ENCODE measurements around the gene CD300H. TPM values are rescaled to one million over a fixed set of nuclear protein-coding genes. Genes with fewer than 3 reads are reported as not detected.

Gene CD300H
- polyA plus RNA-seq, 3 donors: 57.9 to 148 (median 84.7) TPM

- intact Hi-C loops (cut with micrococcal nuclease): loop anchor here in 1 of 2 donors (1.0 kb wide), 1 partner anchor 7 kb away; no protein-coding TSS in a partner anchor
- H3K4me3 ChIP-seq (replicated peaks in 1 of 3; ENCODE audit: low read depth in 2 of 3, low read length in 3 of 3): peak overlapping the region in 1 of 3 experiments; percentile 94
- no peaks in the 10 kb centered on the region for H3K27me3 ChIP-seq (ENCODE audit: control insufficient read depth in 2 of 2, insufficient read depth in 2 of 2, low read length in 2 of 2)
- no peak for TF ChIP-seq CTCF (IDR thresholded peaks at IDR 0.05)
- H3K27ac ChIP-seq (ENCODE audit: low read depth in 1 of 2, low read length in 2 of 2): peak overlapping the region; percentile 93 to 98
- Mint-ChIP-seq H3K27me3 (ENCODE audit: low read depth in 3 of 3) (peaks cover 0 to 3% (median 0%) of the 10 kb centered on the region in 3 donors), H3K9me3 (peaks cover 5 to 12% (median 9%) of the 10 kb centered on the region in 7 donors), H3K4me1 (peaks cover 96% of the 10 kb centered on the region), H3K4me3 (peak overlapping the region in 1 of 2 donors; percentile 63), H3K36me3 (peaks cover 61 to 68% of the 10 kb centered on the region in 2 donors), H3K27ac (peak overlapping the region; percentile 97 to 100 (median 98))
- no peak overlapping the region for H3K9ac ChIP-seq (ENCODE audit: insufficient read depth, low read length, poor library complexity, severe bottlenecking)
- no peak overlapping the region for H2AFZ ChIP-seq (ENCODE audit: insufficient read depth, low read depth, low read length, poor library complexity, severe bottlenecking)
- H3K36me3 ChIP-seq (replicated peaks in 1 of 2; ENCODE audit: control insufficient read depth in 1 of 2, insufficient read depth in 2 of 2, low read length in 2 of 2): peaks cover 37 to 52% of the 10 kb centered on the region in 2 donors
- peak overlapping the region; percentile 84 for H3K4me2 ChIP-seq (replicated peaks; ENCODE audit: extremely low read depth, low read length, poor library complexity, severe bottlenecking)
- peaks cover 96 to 98% of the 10 kb centered on the region in 2 donors for H3K4me1 ChIP-seq (ENCODE audit: control insufficient read depth in 1 of 2, insufficient read depth in 2 of 2, low read length in 2 of 2)
- 91% methylated on average over 4 of the region's 8 CpGs for WGBS (ENCODE audit: insufficient coverage)
- no peaks in the 10 kb centered on the region for H4K20me1 ChIP-seq (ENCODE audit: insufficient read depth, low read length)
- H3K9me3 ChIP-seq (replicated peaks in 1 of 2; ENCODE audit: control insufficient read depth in 1 of 2, insufficient read depth in 1 of 2, low read length in 2 of 2): peaks cover 8 to 12% of the 10 kb centered on the region in 2 donors
- peaks cover 94% of the 10 kb centered on the region for H3K79me2 ChIP-seq (ENCODE audit: insufficient read depth, low read length)
- no peak for DNase-seq
Observed at GRCh38 chr17:74527756-74528155, 39.6 kb downstream of the CD300H start.

- Histone ChIP-seq H3K9me3 (replicated peaks in 1 of 2; ENCODE audit: control insufficient read depth in 1 of 2, insufficient read depth in 1 of 2, low read length in 2 of 2) (peaks cover 8 to 16% of the 10 kb centered on the region in 2 donors), H3K27ac (ENCODE audit: low read depth in 1 of 2, low read length in 2 of 2) (peak overlapping the region; percentile 93 to 98), H2AFZ (ENCODE audit: insufficient read depth, low read depth, low read length, poor library complexity, severe bottlenecking) (no peak overlapping the region), H3K4me3 (replicated peaks in 1 of 3; ENCODE audit: low read depth in 2 of 3, low read length in 3 of 3) (peak overlapping the region in 1 of 3 experiments; percentile 94), H3K36me3 (replicated peaks in 1 of 2; ENCODE audit: control insufficient read depth in 1 of 2, insufficient read depth in 2 of 2, low read length in 2 of 2) (peaks cover 44 to 59% of the 10 kb centered on the region in 2 donors), H3K9ac (ENCODE audit: insufficient read depth, low read length, poor library complexity, severe bottlenecking) (no peak overlapping the region), H3K4me1 (ENCODE audit: control insufficient read depth in 1 of 2, insufficient read depth in 2 of 2, low read length in 2 of 2) (peaks cover 98 to 100% of the 10 kb centered on the region in 2 donors), H4K20me1 (ENCODE audit: insufficient read depth, low read length) (no peaks in the 10 kb centered on the region), H3K79me2 (ENCODE audit: insufficient read depth, low read length) (peaks cover 96% of the 10 kb centered on the region), H3K4me2 (replicated peaks; ENCODE audit: extremely low read depth, low read length, poor library complexity, severe bottlenecking) (peak overlapping the region; percentile 84), H3K27me3 (ENCODE audit: control insufficient read depth in 2 of 2, insufficient read depth in 2 of 2, low read length in 2 of 2) (no peaks in the 10 kb centered on the region)
- DNase-seq: no peak
- TF ChIP-seq CTCF (IDR thresholded peaks at IDR 0.05): no peak
- Mint-ChIP-seq H3K36me3 (peaks cover 67 to 75% of the 10 kb centered on the region in 2 donors), H3K27ac (peak overlapping the region; percentile 97 to 100 (median 98)), H3K4me1 (peaks cover 97% of the 10 kb centered on the region), H3K27me3 (ENCODE audit: low read depth in 3 of 3) (peaks cover 0 to 3% (median 0%) of the 10 kb centered on the region in 3 donors), H3K4me3 (peak overlapping the region; percentile 35 to 63), H3K9me3 (peaks cover 5 to 14% (median 9%) of the 10 kb centered on the region in 7 donors)
- intact Hi-C loops (cut with micrococcal nuclease): no loop called here
- WGBS (ENCODE audit: insufficient coverage): 79% methylated on average over 4 of the region's 5 CpGs
Observed at GRCh38 chr17:74527081-74527480, 40.2 kb downstream of the CD300H start.
